HG03045 (cell line): ENCODE results near the gene VIT.

Experiments used
- ATAC-seq: cut with Tn5 transposase; IDR thresholded peaks from one replicate; pipeline ENCODE4 v1.9.1; 2021; ENCODE audit warnings: mild to moderate bottlenecking, moderate library complexity; ENCODE audit not compliant: unreplicated experiment

VIT gene

GRCh38 chr2:36754578-36754977 is 58.1 kb downstream of the VIT start:
- ATAC-seq: no peak

- no peak for ATAC-seq
Measured at GRCh38 chr2:36756438-36756837, 59.9 kb downstream of the VIT start.

- no peak for ATAC-seq
Measured at GRCh38 chr2:36762764-36763490, 66.4 kb downstream of the VIT start.

- no peak for ATAC-seq
Measured at GRCh38 chr2:36769106-36769505, 72.6 kb downstream of the VIT start.

DNA sequence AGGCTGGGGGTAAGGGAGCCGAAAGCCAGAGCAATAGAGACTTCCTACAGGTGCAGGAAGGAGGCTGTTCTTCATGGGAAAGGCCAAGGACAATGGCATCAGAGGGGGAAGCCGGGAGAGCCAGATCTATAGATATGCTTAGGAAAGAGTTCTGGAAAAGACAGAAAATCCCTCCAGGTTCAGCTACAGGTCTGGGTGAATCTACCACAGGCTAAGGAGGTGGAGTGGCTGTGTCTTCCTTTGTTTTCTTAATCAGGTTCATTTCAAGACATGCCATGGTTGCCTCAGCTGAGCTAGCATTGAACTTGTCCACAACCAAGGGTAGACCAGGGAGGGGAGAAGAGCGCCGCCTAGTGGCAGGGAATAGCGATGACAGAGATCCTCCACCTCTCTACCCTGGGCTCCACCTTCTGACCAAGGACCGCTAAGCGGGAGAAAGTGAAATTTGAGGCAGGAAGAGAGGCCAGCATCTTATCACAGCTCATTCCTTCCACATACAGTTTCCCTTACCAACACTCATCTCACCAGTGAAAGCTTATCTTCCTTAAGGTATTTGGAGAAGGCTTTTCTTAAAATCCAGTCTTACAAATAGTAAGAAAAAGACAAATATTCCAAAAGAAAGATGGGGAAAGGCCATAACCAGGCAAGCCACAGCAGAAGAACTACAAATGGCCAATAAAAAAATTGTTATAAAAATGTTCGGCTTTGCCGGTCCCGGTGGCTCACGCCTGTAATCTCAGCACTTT is 74.2 kb downstream of the VIT start:
- peak; percentile 68 for ATAC-seq

GRCh38 chr2:36771671-36772070 is 75.2 kb downstream of the VIT start:
- no peak for ATAC-seq

GRCh38 chr2:36773947-36774346 is 77.4 kb downstream of the VIT start:
- no peak for ATAC-seq

- ATAC-seq: no peak
Measured at GRCh38 chr2:36775261-36775660, 78.8 kb downstream of the VIT start.

DNA sequence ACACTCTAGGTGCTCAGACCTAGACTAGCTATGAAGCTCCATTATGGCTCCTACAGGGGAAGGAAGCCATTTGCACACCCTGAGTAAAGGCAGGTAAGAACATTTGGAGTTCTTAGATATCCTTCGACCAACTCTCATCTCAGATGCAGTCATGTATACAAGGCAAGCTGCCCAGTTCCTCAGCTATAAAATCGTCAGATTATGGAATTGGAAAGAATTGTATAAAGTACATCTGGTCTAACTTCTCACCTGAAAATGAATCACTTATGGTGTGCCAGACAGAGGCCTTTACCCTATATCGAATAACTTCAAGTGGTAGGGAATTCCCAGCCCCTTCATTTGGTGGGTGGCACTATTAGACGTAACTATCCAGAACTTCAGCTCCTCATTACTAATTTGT is 79.3 kb downstream of the VIT start:
- ATAC-seq: no peak

- no peak for ATAC-seq
Measured at GRCh38 chr2:36777272-36777671, 80.8 kb downstream of the VIT start.

DNA sequence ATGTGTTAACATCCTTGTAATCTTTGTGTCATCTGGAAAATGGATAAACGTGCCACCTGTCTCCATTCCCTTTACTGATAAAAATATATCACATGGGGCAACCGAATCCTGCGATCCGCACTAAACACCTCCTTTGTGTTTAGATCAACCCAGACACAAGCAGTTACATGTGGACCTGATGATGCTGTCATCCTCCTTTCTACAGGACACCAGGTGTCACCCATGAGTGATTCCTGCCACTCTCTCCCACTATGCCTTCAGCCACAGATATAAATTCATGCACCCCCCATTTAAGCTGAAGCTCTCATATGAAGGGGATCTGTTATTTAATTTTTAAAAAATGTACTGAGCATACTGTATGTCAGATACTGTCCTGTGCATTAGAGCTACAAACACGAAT is 81.3 kb downstream of the VIT start:
- ATAC-seq: no peak

DNA sequence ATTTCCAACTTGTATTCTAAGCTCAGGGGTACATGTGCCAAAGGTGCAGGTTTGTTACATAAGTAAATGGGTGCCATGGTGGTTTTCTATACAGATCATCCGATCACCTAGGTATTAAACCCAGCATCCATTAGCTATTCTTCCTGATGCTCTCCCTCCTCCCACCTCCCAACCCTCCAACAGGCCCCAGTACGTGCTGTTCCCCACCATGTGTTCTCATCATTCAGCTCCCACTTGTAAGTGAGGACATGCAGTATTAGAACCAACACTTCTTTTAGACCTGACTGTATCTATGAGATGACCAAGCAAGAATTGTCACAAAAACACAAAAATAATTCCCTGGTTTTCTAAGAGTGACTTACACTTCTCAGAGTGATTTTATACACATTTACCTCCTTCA is 83.0 kb downstream of the VIT start:
- ATAC-seq: no peak

DNA sequence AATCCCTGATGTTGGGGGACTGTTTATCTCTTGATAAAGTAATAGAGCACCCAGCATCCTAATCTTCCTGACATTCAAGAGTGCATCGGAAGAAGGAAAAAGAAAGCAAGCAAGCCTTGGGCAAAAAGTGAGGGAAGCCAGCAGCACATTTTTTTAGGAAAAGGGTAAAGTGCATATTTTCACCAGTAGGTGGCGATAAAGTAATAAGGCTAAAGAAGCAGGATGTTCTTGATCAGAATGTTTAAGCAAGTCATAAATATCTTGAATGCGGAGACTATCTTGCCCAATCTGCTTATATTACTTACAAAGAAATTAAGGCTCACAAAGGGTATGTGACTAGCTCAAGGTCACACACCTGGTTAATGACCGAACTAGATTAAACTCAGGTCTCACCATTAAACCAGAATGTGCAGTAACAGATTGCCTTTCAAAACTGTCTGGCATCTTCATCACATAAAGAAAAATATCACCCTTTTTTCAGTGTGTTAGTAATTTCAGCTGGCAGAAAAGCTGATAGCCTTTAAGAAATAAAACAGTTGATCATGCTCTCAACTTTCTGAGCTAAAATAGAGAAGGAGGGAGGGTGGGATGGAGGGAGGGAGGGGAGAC is 83.8 kb downstream of the VIT start:
- ATAC-seq: no peak

- no peak for ATAC-seq
Measured at GRCh38 chr2:36781907-36782720, 85.6 kb downstream of the VIT start.

DNA sequence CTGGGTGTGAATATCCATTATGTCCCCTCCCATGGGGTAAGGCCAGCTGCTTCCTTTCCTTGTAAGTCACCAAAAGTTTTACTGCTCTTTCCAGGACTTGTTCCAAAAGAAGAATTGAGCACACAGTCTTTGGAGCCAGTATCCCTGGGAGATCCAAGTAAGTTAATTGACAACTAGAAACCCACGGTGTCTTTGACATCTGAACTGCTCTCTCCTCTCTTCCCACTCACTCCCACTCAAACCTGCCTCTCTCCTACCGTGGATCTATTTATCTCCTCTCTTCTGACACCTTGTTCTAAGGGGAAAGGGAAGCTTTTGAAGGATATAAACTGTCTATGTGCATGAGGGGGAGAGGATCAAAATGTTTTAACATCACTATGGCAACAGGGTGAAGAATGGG is 86.7 kb downstream of the VIT start:
- no peak for ATAC-seq

DNA sequence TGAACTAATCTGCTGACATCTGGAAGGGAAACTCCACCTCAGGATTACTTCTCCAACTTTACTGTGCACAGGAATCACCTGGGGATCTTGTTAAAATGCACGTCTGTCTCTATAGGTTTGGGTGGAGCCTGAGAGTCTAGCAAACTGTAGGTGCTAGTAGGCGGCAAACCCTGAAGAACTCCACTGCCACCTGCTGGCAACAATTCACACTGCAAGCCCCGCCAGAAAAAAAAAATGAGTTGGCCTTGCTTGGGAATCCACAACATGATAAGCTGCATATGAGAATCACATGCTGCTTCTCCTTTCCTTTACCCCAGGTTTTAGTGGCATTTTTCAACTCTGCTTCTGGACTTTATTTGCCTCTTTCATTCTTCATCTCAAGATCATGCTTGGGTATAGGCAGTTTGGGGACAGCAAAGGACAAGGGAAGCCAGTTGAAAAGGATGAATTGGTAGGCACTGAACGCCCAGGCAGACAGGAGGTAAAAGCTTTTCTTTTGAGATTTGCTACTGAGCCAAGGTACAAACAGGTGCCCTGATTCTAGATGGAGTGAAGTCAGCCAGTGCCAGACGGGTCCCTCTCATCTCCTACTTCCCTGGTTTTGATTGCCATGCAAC is 88.8 kb downstream of the VIT start:
- peak; percentile 57 for ATAC-seq

- no peak for ATAC-seq
Measured at GRCh38 chr2:36789181-36789804, 92.8 kb downstream of the VIT start.

DNA sequence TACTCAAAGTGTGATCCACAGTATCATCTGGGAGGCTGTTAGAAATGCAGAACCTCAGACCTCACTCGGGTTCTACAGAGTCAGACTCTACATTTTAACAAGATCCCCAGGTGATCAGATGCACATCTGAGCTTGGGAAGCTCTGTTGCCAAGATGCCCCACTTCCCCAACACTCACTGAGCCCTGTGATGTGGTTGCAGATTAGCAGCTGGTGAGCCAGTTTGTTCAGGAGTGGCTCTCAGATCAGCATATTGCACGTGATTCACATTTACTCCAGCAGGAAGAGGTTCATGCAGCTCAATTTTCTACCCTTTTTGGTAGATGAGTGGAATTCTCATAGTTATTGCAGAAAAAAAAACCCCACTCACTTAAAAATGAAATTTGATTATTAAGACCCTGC is 96.4 kb downstream of the VIT start:
- no peak for ATAC-seq

GRCh38 chr2:36797324-36798070 is 101.0 kb downstream of the VIT start:
- ATAC-seq: no peak

GRCh38 chr2:36798724-36799123 is 102.2 kb downstream of the VIT start:
- no peak for ATAC-seq
